Esophagus squamous epithelium (tissue), 4 donors: ENCODE data around the gene CPPED1.

Source experiments
- CTCF ChIP-seq, 6 experiments: fragments of 450-650 bp in 4 of 6; fragments of 200-600 bp in 2 of 6; sonication (generic) in 2 of 6; IDR thresholded peaks; one replicate each; pipeline ENCODE4 v1.5.1; 2016 to 2019; ENCODE audit warnings: antibody characterized with exemption in 6 of 6, mild to moderate bottlenecking in 4 of 6, moderate library complexity in 4 of 6
- POLR2A ChIP-seq, 4 donors: fragments of 450-650 bp; IDR thresholded peaks; one replicate each; pipeline ENCODE4 v1.6.1; 2017; ENCODE audit warnings: antibody characterized with exemption in 4 of 4, mild to moderate bottlenecking in 4 of 4, moderate library complexity in 3 of 4

GRCh38 chr16:12747827-12748226 is 55.9 kb downstream of the CPPED1 start:
- TF ChIP-seq POLR2A (IDR thresholded peaks at IDR 0.05) (no peak), CTCF (IDR thresholded peaks at IDR 0.05) (no peak)
